ENCODE data around the gene CDK5. TPM values are rescaled to one million over a fixed set of nuclear protein-coding genes. Genes with fewer than 3 reads are reported as not detected.

Gene CDK5
- total RNA-seq, 2 experiments from 2014 or later = 12.5 to 16.7 TPM

Other genes starting within 250 kb of the CDK5 start
- not detected for gene AOC1, start 205.4 kb downstream of the CDK5 start, total RNA-seq
- gene KCNH2, start 79.6 kb downstream of the CDK5 start, total RNA-seq = under 1 TPM; 0.48 to 0.54 TPM
- 10 to 100 TPM in 1 of 2 experiments, 1 to 10 TPM in 1; 9.3 to 11.1 TPM for gene NOS3, start 66.9 kb downstream of the CDK5 start, total RNA-seq
- gene ATG9B, start 33.4 kb downstream of the CDK5 start, total RNA-seq = 10 to 100 TPM in 1 of 2 experiments, 1 to 10 TPM in 1; 6.9 to 10.0 TPM
- 10 to 100 TPM; 41.9 to 44.5 TPM for gene ABCB8, start 29.4 kb downstream of the CDK5 start, total RNA-seq
- 1 to 10 TPM; 5.5 to 6.7 TPM for gene ASIC3, start 9.4 kb downstream of the CDK5 start, total RNA-seq
- gene SLC4A2, start 1.7 kb upstream of the CDK5 start, total RNA-seq = 10 to 100 TPM; 58.7 to 85.0 TPM
- 10 to 100 TPM; 56.6 to 56.7 TPM for gene FASTK, start 22.9 kb upstream of the CDK5 start, total RNA-seq
- 10 to 100 TPM; 54.0 to 67.7 TPM for gene TMUB1, start 25.6 kb upstream of the CDK5 start, total RNA-seq
- 10 to 100 TPM; 29.4 to 33.2 TPM for gene AGAP3, start 28.6 kb upstream of the CDK5 start, total RNA-seq
- gene GBX1, start 109.8 kb upstream of the CDK5 start, total RNA-seq = under 1 TPM in 1 of 2 experiments, not detected in 1; 0.16 TPM
- gene ASB10, start 129.4 kb upstream of the CDK5 start, total RNA-seq = not detected
- not detected for gene H2BK1, start 152.6 kb upstream of the CDK5 start, total RNA-seq
- 10 to 100 TPM; 48.4 to 49.0 TPM for gene ABCF2, start 169.3 kb upstream of the CDK5 start, total RNA-seq
- 10 to 100 TPM; 20.7 to 27.3 TPM for gene CHPF2, start 174.6 kb upstream of the CDK5 start, total RNA-seq
- gene SMARCD3, start 190.8 kb upstream of the CDK5 start, total RNA-seq = 1 to 10 TPM; 4.1 to 4.8 TPM